Endothelial cell of umbilical vein (primary cell): ENCODE data around the gene C4orf50. TPM values are rescaled to one million over a fixed set of nuclear protein-coding genes. Genes with fewer than 3 reads are reported as not detected.
A peak's percentile ranks its signal among the peaks of the same experiment; 100 is the strongest.

ENCODE experiments used
- BruUV-seq: library from RNA; stranded (reverse); fragments of 400-500 nt; replicated peaks from 2 replicates; lab custom pipeline; 2021; lab: Mats Ljungman, UMichigan
- CTCF ChIA-PET: fragments of 300-600, 350-600 bp; sonication (Branson Sonifier 250); formaldehyde crosslinking; loops from one replicate; lab custom pipeline; 2021; ENCODE audit warnings: antibody characterized with exemption, inconsistent platforms; lab: Charles Lee
- POLR2A ChIA-PET: fragments of 300-600, 350-600 bp; sonication (Branson Sonifier 250); formaldehyde crosslinking; loops from one replicate; lab custom pipeline; 2021; ENCODE audit warnings: antibody characterized with exemption, inconsistent platforms; lab: Charles Lee
- DNase-seq: peaks from one replicate; pipeline ENCODE4 v3.0.0-alpha.2; 2011; ENCODE audit warnings: low read depth, low spot score
- FAIRE-seq: peaks from 2 replicates; lab custom pipeline; 2011; peaks lifted over from hg19 to GRCh38; lab: Jason Lieb, UNC
- H2AFZ ChIP-seq: 2 replicates; pipeline ENCODE4 v1.6.0; 2012; ENCODE audit warnings: low read depth, low read length, control low read depth, inconsistent platforms
- H3K27ac ChIP-seq: 2 replicates; pipeline ENCODE4 v1.5.1; 2011; ENCODE audit warnings: low read depth, mild to moderate bottlenecking, control low read depth, low read length, moderate library complexity; ENCODE audit not compliant: insufficient read depth
- H3K27me3 ChIP-seq, 2 experiments: 2 replicates each; pipeline versions ENCODE4 v1.6.0 to v1.6.1; 2011; ENCODE audit warnings: low read length in 2 of 2, mixed read lengths in 1 of 2; ENCODE audit not compliant: control insufficient read depth in 2 of 2, insufficient read depth in 2 of 2
- H3K36me3 ChIP-seq, 2 experiments: 2 replicates in 1 of 2; 3 replicates in 1 of 2; pipeline ENCODE4 v1.5.1; 2011; ENCODE audit warnings: low read length in 2 of 2, mild to moderate bottlenecking in 1 of 2, moderate library complexity in 1 of 2; ENCODE audit not compliant: control insufficient read depth in 2 of 2, insufficient read depth in 2 of 2; ENCODE audit errors: extremely low read depth in 1 of 2
- H3K4me1 ChIP-seq: 3 replicates; pipeline ENCODE4 v1.5.1; 2011; ENCODE audit warnings: mild to moderate bottlenecking, low read length; ENCODE audit not compliant: control insufficient read depth, insufficient read depth; ENCODE audit errors: extremely low read depth
- H3K4me2 ChIP-seq: 2 replicates; pipeline ENCODE4 v1.6.1; 2011; ENCODE audit warnings: low read length, control low read depth, mixed read lengths; ENCODE audit not compliant: insufficient read depth
- H3K4me3 ChIP-seq, 3 experiments: fragments of 200-600 bp in 1 of 3; sonication (generic), shearing (Covaris generic) in 1 of 3; replicated peaks in 1 of 3; 2 replicates each; pipeline ENCODE4 v1.5.1; 2011 to 2016; ENCODE audit warnings: control low read depth in 3 of 3, low read length in 3 of 3, mild to moderate bottlenecking in 2 of 3, inconsistent platforms in 1 of 3, low read depth in 1 of 3, moderate library complexity in 1 of 3; ENCODE audit not compliant: insufficient read depth in 1 of 3
- H3K79me2 ChIP-seq: 2 replicates; pipeline ENCODE4 v1.6.0; 2012; ENCODE audit warnings: low read length, inconsistent platforms; ENCODE audit not compliant: control insufficient read depth, insufficient read depth
- H3K9ac ChIP-seq: replicated peaks from 2 replicates; pipeline ENCODE3; 2011; ENCODE audit warnings: low read length, control low read depth; ENCODE audit not compliant: insufficient read depth; ENCODE audit errors: extremely low read depth
- H3K9me1 ChIP-seq: replicated peaks from 3 replicates; pipeline ENCODE4 v1.6.0; 2011; ENCODE audit warnings: mild to moderate bottlenecking, low read length; ENCODE audit not compliant: control insufficient read depth, insufficient read depth; ENCODE audit errors: extremely low read depth
- H3K9me3 ChIP-seq: replicated peaks from 2 replicates; pipeline ENCODE4 v1.5.1; 2012; ENCODE audit warnings: low read length, inconsistent platforms; ENCODE audit not compliant: control insufficient read depth, insufficient read depth
- H4K20me1 ChIP-seq: replicated peaks from 2 replicates; pipeline ENCODE3; 2011; ENCODE audit warnings: mild to moderate bottlenecking, low read length; ENCODE audit not compliant: control insufficient read depth, insufficient read depth; ENCODE audit errors: extremely low read depth
- CTCF ChIP-seq, 2 donors: IDR thresholded peaks; 1 replicate in 1 of 2; 2 replicates in 1 of 2; pipeline ENCODE4 v1.5.1; 2011; ENCODE audit warnings: low read length in 2 of 2, mild to moderate bottlenecking in 2 of 2, moderate library complexity in 2 of 2, control low read depth in 1 of 2, inconsistent platforms in 1 of 2, low read depth in 1 of 2; ENCODE audit not compliant: insufficient read depth in 1 of 2; ENCODE audit errors: extremely low read depth in 1 of 2
- EZH2 ChIP-seq: IDR thresholded peaks from 2 replicates; pipeline ENCODE4 v1.6.1; 2012; ENCODE audit warnings: borderline replicate concordance, low read depth, mild to moderate bottlenecking, moderate library complexity, low read length, inconsistent platforms; ENCODE audit not compliant: severe bottlenecking
- JUN ChIP-seq: IDR thresholded peaks from 2 replicates; pipeline ENCODE4 v1.6.1; 2011; ENCODE audit warnings: borderline replicate concordance, low read depth; ENCODE audit not compliant: insufficient read length, insufficient read depth
- MAX ChIP-seq: IDR thresholded peaks from 2 replicates; pipeline ENCODE4 v1.6.1; 2011; ENCODE audit not compliant: insufficient read depth, insufficient read length
- POLR2A ChIP-seq: IDR thresholded peaks from 2 replicates; pipeline ENCODE4 v1.6.1; 2012; ENCODE audit warnings: low read depth, mild to moderate bottlenecking, control low read depth, low read length
- dilution Hi-C: fragments of 300-500 bp; cut with MboI; formaldehyde crosslinking; loops from one replicate; pipeline ENCODE4 v1.15.0; 2019; ENCODE audit warnings: low sequenced_read_pairs; ENCODE audit not compliant: extremely low pct_ligation_motif_present
- intact Hi-C: fragments of 100-400 bp; cut with micrococcal nuclease; formaldehyde crosslinking; loops from one replicate; pipeline ENCODE4 v1.10.0; 2022
- polyA plus RNA-seq, 4 experiments: library from polyadenylated mRNA; depleted of rRNA in 3 of 4; stranded (reverse) in 3 of 4; unstranded in 1 of 4; fragments of >200 nt; gene quantifications; 2 replicates each; pipeline versions ENCODE4 v1.2.1 to v1.2.3, GENCODE V29; 2011 to 2012; ENCODE audit warnings: missing spikeins in 1 of 4
- total RNA-seq: library from RNA; stranded (reverse); gene quantifications from 2 replicates; pipeline ENCODE4 v1.2.3, GENCODE V29; 2021

C4orf50 gene
- total and polyA plus RNA-seq, 2 donors (not counting 3 experiments of a cell fraction or from before 2014, with no cell fraction given) = not detected

- Histone ChIP-seq H3K9me3 (no peaks in the 10 kb centered on the region), H3K79me2 (no peaks in the 10 kb centered on the region), H4K20me1 (no peaks in the 10 kb centered on the region), H3K4me2 (no peak overlapping the region), H3K4me1 (no peaks in the 10 kb centered on the region), H3K9me1 (no peaks in the 10 kb centered on the region), H3K9ac (no peak overlapping the region), H3K27ac (no peak overlapping the region), H3K27me3 (peaks cover 48 to 59% of the 10 kb centered on the region in 2 experiments), H3K4me3 (no peak overlapping the region), H2AFZ (no peak overlapping the region), H3K36me3 (no peaks in the 10 kb centered on the region)
- CTCF ChIA-PET = no interaction called here
- DNase-seq (no peak), FAIRE-seq (no peak)
- no TSS peak for BruUV-seq
- no peak for TF ChIP-seq JUN
- TF ChIP-seq MAX = no peak
- TF ChIP-seq CTCF (IDR thresholded peaks at IDR 0.05; ENCODE audit: extremely low read depth in 1 of 2, insufficient read depth in 1 of 2, low read depth in 1 of 2, low read length in 2 of 2) = no peak
- TF ChIP-seq EZH2 = peak; percentile 53
- TF ChIP-seq POLR2A = no peak
- dilution Hi-C loops = no loop called here
- intact Hi-C loops = no loop called here
- POLR2A ChIA-PET = no interaction called here
Measured at GRCh38 chr4:5888222-5889001, 129.8 kb downstream of the C4orf50 start.
